ENCODE data around the gene LRCH1. TPM values are rescaled to one million over a fixed set of nuclear protein-coding genes. Genes with fewer than 3 reads are reported as not detected.

The LRCH1 gene
- total and polyA plus RNA-seq, 3 donors from 2014 or later = 8.9 to 17.7 (median 16.8) TPM

DNA sequence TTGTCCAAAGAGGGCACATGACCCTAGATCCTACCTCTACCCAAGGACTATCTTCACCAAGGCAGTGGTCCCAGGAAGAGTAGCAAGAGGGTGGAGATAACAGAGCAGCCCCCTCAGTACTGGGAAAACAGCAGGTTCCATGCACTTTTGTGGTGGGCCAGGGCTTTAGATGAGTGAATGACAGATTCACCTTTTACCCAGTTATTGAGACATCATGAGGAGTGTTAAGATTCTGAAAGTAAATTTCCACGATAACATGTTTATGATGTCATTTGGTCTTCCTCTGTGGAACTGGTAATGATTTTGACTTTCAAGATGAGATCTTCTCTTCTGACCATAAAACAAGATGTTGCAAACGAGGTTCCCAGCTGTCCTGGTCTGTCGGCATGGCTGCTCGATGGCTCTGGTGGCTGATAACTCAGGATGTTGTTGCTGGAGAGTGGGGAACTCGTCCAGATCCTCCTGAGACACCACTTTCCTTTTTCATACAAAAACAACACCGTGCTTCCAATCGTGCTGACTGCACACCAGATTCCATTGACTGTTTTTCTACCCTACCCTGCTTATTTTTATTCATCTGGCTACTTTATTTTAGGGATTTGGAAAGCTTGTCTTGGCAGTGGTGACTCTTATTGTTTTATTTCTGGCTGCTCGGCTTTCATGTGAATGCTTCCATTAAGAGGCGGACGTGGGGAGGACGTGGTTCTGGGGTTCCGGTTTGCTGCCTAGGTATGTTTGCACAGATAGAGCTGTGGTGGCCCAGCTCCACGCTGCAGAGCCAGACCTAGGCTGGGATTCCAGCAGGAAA is 88.5 kb downstream of the LRCH1 start:
- DNase-seq = no peak
- Histone ChIP-seq H3K27ac (peak overlapping the region in 1 of 2 donors; percentile 65), H3K36me3 (ENCODE audit: low read depth, missing control alignments) (no peaks in the 10 kb centered on the region), H3K9me3 (no peaks in the 10 kb centered on the region), H3K4me1 (peaks cover 14% of the 10 kb centered on the region), H3K27me3 (no peaks in the 10 kb centered on the region), H3K4me3 (no peak overlapping the region)
- WGBS, 2 donors = 53 to 62% methylated on average over 13 of the region's 13 CpGs
- TF ChIP-seq, protein P1, sequence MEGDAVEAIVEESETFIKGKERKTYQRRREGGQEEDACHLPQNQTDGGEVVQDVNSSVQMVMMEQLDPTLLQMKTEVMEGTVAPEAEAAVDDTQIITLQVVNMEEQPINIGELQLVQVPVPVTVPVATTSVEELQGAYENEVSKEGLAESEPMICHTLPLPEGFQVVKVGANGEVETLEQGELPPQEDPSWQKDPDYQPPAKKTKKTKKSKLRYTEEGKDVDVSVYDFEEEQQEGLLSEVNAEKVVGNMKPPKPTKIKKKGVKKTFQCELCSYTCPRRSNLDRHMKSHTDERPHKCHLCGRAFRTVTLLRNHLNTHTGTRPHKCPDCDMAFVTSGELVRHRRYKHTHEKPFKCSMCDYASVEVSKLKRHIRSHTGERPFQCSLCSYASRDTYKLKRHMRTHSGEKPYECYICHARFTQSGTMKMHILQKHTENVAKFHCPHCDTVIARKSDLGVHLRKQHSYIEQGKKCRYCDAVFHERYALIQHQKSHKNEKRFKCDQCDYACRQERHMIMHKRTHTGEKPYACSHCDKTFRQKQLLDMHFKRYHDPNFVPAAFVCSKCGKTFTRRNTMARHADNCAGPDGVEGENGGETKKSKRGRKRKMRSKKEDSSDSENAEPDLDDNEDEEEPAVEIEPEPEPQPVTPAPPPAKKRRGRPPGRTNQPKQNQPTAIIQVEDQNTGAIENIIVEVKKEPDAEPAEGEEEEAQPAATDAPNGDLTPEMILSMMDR (IDR thresholded peaks at IDR 0.05) = no peak
- no peak for TF ChIP-seq POLR2A (IDR thresholded peaks at IDR 0.05)
- intact Hi-C loops (cut with DNase I; ENCODE audit: low total_unique reads) = no loop called here

DNA sequence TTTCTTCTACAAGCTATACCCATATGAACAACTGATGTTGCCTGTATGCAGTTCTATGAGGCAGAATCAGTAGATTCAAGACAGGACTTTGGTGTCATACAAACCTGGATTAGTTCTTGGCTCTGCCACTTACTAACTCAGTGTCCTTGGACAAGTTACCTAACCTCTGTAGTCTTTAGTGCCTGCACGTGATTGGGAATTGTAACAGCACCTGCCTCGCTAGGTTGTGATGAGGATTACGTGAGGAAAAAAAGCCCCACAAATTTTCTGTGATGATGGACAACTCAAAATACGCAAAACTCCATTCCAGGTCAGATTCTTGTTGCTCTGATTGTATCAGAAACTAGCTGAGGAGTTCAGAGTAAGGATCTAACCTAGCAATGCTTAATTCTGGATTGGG is 89.3 kb downstream of the LRCH1 start:
- no peak for DNase-seq
- no peak for TF ChIP-seq POLR2A (IDR thresholded peaks at IDR 0.05)
- TF ChIP-seq, protein P1 (IDR thresholded peaks at IDR 0.05) = no peak
- peak overlapping the region in 1 of 2 donors; percentile 65 for H3K27ac ChIP-seq
- H3K36me3 ChIP-seq (ENCODE audit: low read depth, missing control alignments) = no peaks in the 10 kb centered on the region
- no peak overlapping the region for H3K4me3 ChIP-seq
- H3K9me3 ChIP-seq = no peaks in the 10 kb centered on the region
- H3K27me3 ChIP-seq = no peaks in the 10 kb centered on the region
- intact Hi-C loops (cut with DNase I; ENCODE audit: low total_unique reads) = no loop called here
- peaks cover 14% of the 10 kb centered on the region for H3K4me1 ChIP-seq
- WGBS, 2 donors = 91 to 97% methylated on average over 4 of the region's 4 CpGs

DNA sequence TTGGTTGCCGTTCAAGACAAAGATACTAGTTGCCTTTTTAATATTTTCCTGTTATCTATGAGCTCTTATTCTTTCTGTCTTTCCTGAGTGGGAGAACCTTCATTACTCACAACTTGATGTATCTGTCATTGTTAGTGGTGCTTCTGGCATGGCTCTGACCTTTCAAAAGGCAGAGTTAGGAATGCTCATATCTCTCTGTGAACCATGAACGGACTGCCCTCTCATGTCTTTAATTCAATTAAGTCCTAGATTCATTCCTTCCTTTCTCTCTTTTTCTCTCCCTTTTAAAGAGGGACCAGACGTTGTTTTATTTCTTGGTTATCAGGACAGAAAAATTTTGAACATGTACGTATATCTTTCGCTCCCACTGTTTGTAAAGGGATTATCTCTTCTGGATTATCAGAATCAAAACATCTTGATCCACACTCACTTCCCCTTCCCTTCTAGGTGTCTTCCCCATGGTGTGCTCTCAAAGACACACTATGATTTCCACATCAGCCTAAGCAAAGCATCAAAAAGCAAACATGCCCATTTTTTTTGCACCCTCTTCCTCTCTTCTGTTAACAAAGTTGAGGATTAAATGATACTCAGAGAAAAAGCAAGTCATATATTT is 90.3 kb downstream of the LRCH1 start:
- no peaks in the 10 kb centered on the region for H3K36me3 ChIP-seq (ENCODE audit: low read depth, missing control alignments)
- WGBS, 2 donors = 66 to 67% methylated on average over 5 of the region's 5 CpGs
- DNase-seq = no peak
- no peaks in the 10 kb centered on the region for H3K9me3 ChIP-seq
- no peak overlapping the region for H3K4me3 ChIP-seq
- peaks cover 14% of the 10 kb centered on the region for H3K4me1 ChIP-seq
- intact Hi-C loops (cut with DNase I; ENCODE audit: low total_unique reads) = no loop called here
- H3K27ac ChIP-seq = no peak overlapping the region
- H3K27me3 ChIP-seq = no peaks in the 10 kb centered on the region
- no peak for TF ChIP-seq POLR2A (IDR thresholded peaks at IDR 0.05)
- TF ChIP-seq, protein P1 (IDR thresholded peaks at IDR 0.05) = no peak

DNA sequence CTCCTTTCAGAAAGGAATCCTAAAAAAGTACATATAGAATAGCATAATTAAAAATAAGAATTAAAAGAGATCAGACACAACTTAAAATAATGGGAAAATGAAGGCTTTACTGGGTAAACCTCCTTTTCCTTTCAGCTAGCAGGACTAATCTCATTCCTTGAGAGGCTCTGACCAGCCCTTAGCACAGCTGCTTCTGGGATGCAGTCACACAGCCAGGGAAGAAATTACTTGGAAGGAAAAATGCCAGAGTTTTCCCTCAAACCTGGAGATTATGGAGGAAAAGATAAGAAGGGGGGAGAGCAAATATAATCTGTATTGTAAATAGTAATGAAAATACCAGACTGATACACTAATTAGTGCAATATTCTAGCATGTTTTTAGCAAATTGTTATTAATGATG is 91.8 kb downstream of the LRCH1 start:
- no peak for TF ChIP-seq POLR2A (IDR thresholded peaks at IDR 0.05)
- TF ChIP-seq, protein P1 (IDR thresholded peaks at IDR 0.05) = no peak
- no peak for DNase-seq
- Histone ChIP-seq H3K27me3 (no peaks in the 10 kb centered on the region), H3K9me3 (no peaks in the 10 kb centered on the region), H3K27ac (no peak overlapping the region), H3K4me3 (no peak overlapping the region), H3K36me3 (ENCODE audit: low read depth, missing control alignments) (no peaks in the 10 kb centered on the region), H3K4me1 (peaks cover 7% of the 10 kb centered on the region)
- intact Hi-C loops (cut with DNase I; ENCODE audit: low total_unique reads) = no loop called here
